IMR-90 (cell line): Measurements from ENCODE around the gene LCK. TPM values are rescaled to one million over a fixed set of nuclear protein-coding genes. Genes with fewer than 3 reads are reported as not detected.

ENCODE experiments used
- ATAC-seq: fragments of 200-7000 bp; cut with Tn5 transposase; 2 replicates; pipeline ENCODE4 v1.9.1; 2020; ENCODE audit warnings: low read depth, mild to moderate bottlenecking, moderate library complexity
- BruUV-seq: library from RNA; stranded (reverse); fragments of 400-500 nt; replicated peaks from 2 replicates; lab custom pipeline; 2021; lab: Mats Ljungman, UMichigan
- CTCF ChIA-PET: fragments of 300-600 bp; formaldehyde crosslinking; extraction: SDS; loops from one replicate; lab custom pipeline; 2021; ENCODE audit warnings: antibody characterized with exemption; lab: Yijun Ruan, JAX
- POLR2A ChIA-PET: fragments of 300-600 bp; sonication (Branson Sonifier 250); formaldehyde crosslinking; loops from one replicate; lab custom pipeline; 2022; ENCODE audit warnings: antibody characterized with exemption; ENCODE audit not compliant: unreplicated experiment; lab: Charles Lee
- DNase-seq: peaks from one replicate; pipeline ENCODE4 v3.0.0; 2013
- H2AFZ ChIP-seq: replicated peaks from 2 replicates; pipeline ENCODE3; 2013; ENCODE audit warnings: low read length, mild to moderate bottlenecking; ENCODE audit not compliant: poor library complexity
- H2AK5ac ChIP-seq: 2 replicates; pipeline ENCODE4 v1.6.1; 2013; ENCODE audit warnings: low read depth, low read length, inconsistent platforms
- H2AK9ac ChIP-seq: replicated peaks from 2 replicates; pipeline ENCODE3; 2013; ENCODE audit warnings: mild to moderate bottlenecking, low read depth, low read length, moderate library complexity; ENCODE audit not compliant: poor library complexity
- H2BK120ac ChIP-seq: 2 replicates; pipeline ENCODE4 v1.6.1; 2013; ENCODE audit warnings: low read depth, low read length, inconsistent platforms
- H2BK15ac ChIP-seq: 3 replicates; pipeline ENCODE4 v1.6.1; 2013; ENCODE audit warnings: low read depth, low read length, inconsistent platforms
- H2BK20ac ChIP-seq: 2 replicates; pipeline ENCODE4 v1.6.1; 2013; ENCODE audit warnings: low read depth, mild to moderate bottlenecking, inconsistent platforms, low read length, moderate library complexity
- H2BK5ac ChIP-seq: 2 replicates; pipeline ENCODE4 v1.6.1; 2013; ENCODE audit warnings: mild to moderate bottlenecking, low read depth, low read length, inconsistent platforms; ENCODE audit not compliant: poor library complexity, severe bottlenecking
- H3K14ac ChIP-seq: replicated peaks from 2 replicates; pipeline ENCODE4 v1.6.1; 2013; ENCODE audit warnings: low read depth, low read length, inconsistent platforms
- H3K18ac ChIP-seq: 2 replicates; pipeline ENCODE4 v1.6.1; 2013; ENCODE audit warnings: low read depth, low read length, control low read depth
- H3K23ac ChIP-seq: 2 replicates; pipeline ENCODE4 v1.6.1; 2013; ENCODE audit warnings: low read depth, low read length, inconsistent platforms
- H3K27ac ChIP-seq: 2 replicates; pipeline ENCODE4 v1.5.1; 2013; ENCODE audit warnings: mild to moderate bottlenecking, control low read depth, low read length; ENCODE audit not compliant: insufficient read depth
- H3K27me3 ChIP-seq: 2 replicates; pipeline ENCODE4 v1.6.1; 2013; ENCODE audit warnings: low read length; ENCODE audit not compliant: control insufficient read depth, insufficient read depth
- H3K36me3 ChIP-seq: 2 replicates; pipeline ENCODE4 v1.6.1; 2013; ENCODE audit warnings: low read length, mixed read lengths; ENCODE audit not compliant: control insufficient read depth, insufficient read depth
- H3K4ac ChIP-seq: 2 replicates; pipeline ENCODE4 v1.6.1; 2013; ENCODE audit warnings: low read depth, low read length, inconsistent platforms
- H3K4me1 ChIP-seq: 2 replicates; pipeline ENCODE4 v1.6.1; 2013; ENCODE audit warnings: low read length, mixed read lengths; ENCODE audit not compliant: control insufficient read depth, insufficient read depth
- H3K4me2 ChIP-seq: 2 replicates; pipeline ENCODE4 v1.6.1; 2013; ENCODE audit warnings: low read depth, mild to moderate bottlenecking, control low read depth, low read length, moderate library complexity
- H3K4me3 ChIP-seq: 2 replicates; pipeline ENCODE4 v1.5.1; 2013; ENCODE audit warnings: low read depth, mild to moderate bottlenecking, control low read depth, low read length, moderate library complexity; ENCODE audit not compliant: insufficient read depth
- H3K56ac ChIP-seq: 2 replicates; pipeline ENCODE4 v1.6.1; 2013; ENCODE audit warnings: low read length, inconsistent platforms; ENCODE audit not compliant: insufficient read depth; ENCODE audit errors: extremely low read depth
- H3K79me1 ChIP-seq, 2 experiments: 2 replicates each; pipeline ENCODE4 v1.6.1; 2013; ENCODE audit warnings: low read length in 2 of 2, inconsistent platforms in 1 of 2, low read depth in 1 of 2
- H3K9ac ChIP-seq: 2 replicates; pipeline ENCODE4 v1.6.1; 2013; ENCODE audit warnings: low read depth, low read length, control low read depth
- H3K9me1 ChIP-seq: 2 replicates; pipeline ENCODE4 v1.6.1; 2013; ENCODE audit warnings: low read length, inconsistent platforms; ENCODE audit not compliant: insufficient read depth
- H3K9me3 ChIP-seq: 2 replicates; pipeline ENCODE4 v1.6.1; 2013; ENCODE audit warnings: low read length; ENCODE audit not compliant: control insufficient read depth, insufficient read depth
- H4K20me1 ChIP-seq: 2 replicates; pipeline ENCODE4 v1.6.1; 2013; ENCODE audit warnings: low read length, inconsistent platforms; ENCODE audit not compliant: insufficient read depth
- H4K5ac ChIP-seq: 2 replicates; pipeline ENCODE4 v1.6.1; 2013; ENCODE audit warnings: mild to moderate bottlenecking, low read depth, low read length, control low read depth
- H4K8ac ChIP-seq, 2 experiments: 2 replicates each; pipeline ENCODE4 v1.6.1; 2013; ENCODE audit warnings: low read depth in 2 of 2, low read length in 2 of 2, control low read depth in 1 of 2, inconsistent platforms in 1 of 2
- H4K91ac ChIP-seq: 2 replicates; pipeline ENCODE4 v1.6.1; 2013; ENCODE audit warnings: low read depth, low read length, inconsistent platforms; ENCODE audit not compliant: insufficient read depth
- CEBPB ChIP-seq: IDR thresholded peaks from 2 replicates; pipeline ENCODE4 v1.6.1; 2012; ENCODE audit warnings: low read depth, low read length, improper control_type of control experiment
- CHD1 ChIP-seq: IDR thresholded peaks from 2 replicates; pipeline ENCODE4 v1.6.1; 2012; ENCODE audit warnings: low read depth, low read length, improper control_type of control experiment
- CTCF ChIP-seq: conservative IDR thresholded peaks from 2 replicates; pipeline ENCODE4 v1.5.1; 2012; ENCODE audit warnings: mild to moderate bottlenecking, low read depth, low read length, improper control_type of control experiment
- ELK1 ChIP-seq: fragments of 150-350 bp; IDR thresholded peaks from 2 replicates; pipeline ENCODE4 v1.6.1; 2016; ENCODE audit warnings: low read depth, mild to moderate bottlenecking, low read length, moderate library complexity, borderline replicate concordance
- MAZ ChIP-seq: IDR thresholded peaks from 2 replicates; pipeline ENCODE4 v1.6.1; 2012; ENCODE audit warnings: low read depth, mild to moderate bottlenecking, low read length, improper control_type of control experiment, moderate library complexity, borderline replicate concordance
- POLR2A ChIP-seq: IDR thresholded peaks from 2 replicates; pipeline ENCODE4 v1.6.1; 2012; ENCODE audit warnings: mild to moderate bottlenecking, low read depth, low read length
- RAD21 ChIP-seq: IDR thresholded peaks from 2 replicates; pipeline ENCODE4 v1.6.1; 2012; ENCODE audit warnings: low read length, improper control_type of control experiment
- RCOR1 ChIP-seq: IDR thresholded peaks from 2 replicates; pipeline ENCODE4 v1.6.1; 2012; ENCODE audit warnings: mild to moderate bottlenecking, low read length, improper control_type of control experiment; ENCODE audit not compliant: insufficient replicate concordance
- WGBS, 2 experiments: methylation state at CpG; one replicate each; pipeline versions ENCODE4 v1.1.5 to v1.1.7; 2013; ENCODE audit warnings: missing lambda C conversion rate in 2 of 2; ENCODE audit not compliant: insufficient read length in 1 of 2; ENCODE audit errors: extremely low coverage in 2 of 2; 5-methylcytosine and 5-hydroxymethylcytosine counted together
- dilution Hi-C: fragments of 300-500 bp; cut with HindIII; formaldehyde crosslinking; loops from one replicate; pipeline ENCODE4 v1.14.3; 2018; ENCODE audit warnings: low sequenced_read_pairs; ENCODE audit not compliant: unreplicated experiment
- in situ Hi-C: fragments of 300-500 bp; cut with MboI; formaldehyde crosslinking; loops from 3 replicates; pipeline ENCODE4 v1.14.3; 2019; ENCODE audit warnings: low sequenced_read_pairs, inconsistent platforms, mixed read lengths
- intact Hi-C: fragments of 100-400 bp; cut with micrococcal nuclease; formaldehyde crosslinking; loops from 2 replicates; pipeline ENCODE4 v1.10.0; 2022
- polyA plus RNA-seq, 3 experiments: library from polyadenylated mRNA; depleted of rRNA; stranded (reverse); fragments of >200 nt; gene quantifications; 2 replicates each; pipeline ENCODE4 v1.2.3, GENCODE V29; 2012; ENCODE audit warnings: low replicate concordance in 1 of 3
- total RNA-seq: library from RNA; depleted of rRNA; stranded (reverse); fragments of >200 nt; gene quantifications from 2 replicates; pipeline ENCODE4 v1.2.3, GENCODE V29; 2012

LCK gene
- total and polyA plus RNA-seq, 2 of the 4 experiments (the other 2 are of a cell fraction) = not detected

GRCh38 chr1:32256473-32257226 is 5.6 kb downstream of the LCK start:
- Histone ChIP-seq H3K27me3 (peaks cover 2% of the 10 kb centered on the region; the same call in 1 of the 2 replicates), H3K14ac (no peak overlapping the region), H2BK15ac (no peak overlapping the region), H4K8ac (no peak overlapping the region), H3K56ac (no peak overlapping the region), H2BK5ac (no peak overlapping the region), H3K4ac (no peak overlapping the region), H3K9me3 (no peaks in the 10 kb centered on the region), H3K23ac (no peak overlapping the region), H3K18ac (no peak overlapping the region), H3K9me1 (no peaks in the 10 kb centered on the region), H2AFZ (no peak overlapping the region), H3K27ac (no peak overlapping the region), H2AK9ac (no peak overlapping the region), H3K79me1 (no peaks in the 10 kb centered on the region), H3K4me3 (no peak overlapping the region), H3K36me3 (no peaks in the 10 kb centered on the region), H4K91ac (no peak overlapping the region), H2BK120ac (no peak overlapping the region), H3K4me2 (no peak overlapping the region), H2AK5ac (no peak overlapping the region), H4K5ac (no peak overlapping the region), H3K9ac (no peak overlapping the region), H4K20me1 (no peaks in the 10 kb centered on the region), H2BK20ac (no peak overlapping the region), H3K4me1 (no peaks in the 10 kb centered on the region)
- intact Hi-C loops = no loop called here
- dilution Hi-C loops = no loop called here
- ChIA-PET POLR2A (no interaction called here), CTCF (no interaction called here)
- ATAC-seq (no peak), DNase-seq (no peak)
- no TSS peak for BruUV-seq
- no peak for TF ChIP-seq CTCF
- TF ChIP-seq CHD1 = no peak
- TF ChIP-seq MAZ = no peak
- no peak for TF ChIP-seq RAD21
- no peak for TF ChIP-seq RCOR1
- TF ChIP-seq CEBPB = no peak
- TF ChIP-seq ELK1 = no peak
- no peak for TF ChIP-seq POLR2A
- in situ Hi-C loops = no loop called here
- WGBS, 2 experiments = 70% methylated on average over 2 of the region's 9 CpGs; no CpG with 5 or more reads in 1 of the 2 experiments
